GM12892 (cell line): ENCODE results near the gene APCDD1.

Experiments
- POLR2A ChIP-seq: IDR thresholded peaks from 2 replicates; pipeline ENCODE4 v1.6.1; 2011; ENCODE audit warnings: low read depth, low read length, control low read depth
- POLR2AphosphoS5 ChIP-seq: IDR thresholded peaks from 2 replicates; pipeline ENCODE4 v1.6.1; 2011; ENCODE audit warnings: low read depth, low read length, control low read depth

- TF ChIP-seq POLR2A (no peak), POLR2AphosphoS5 (no peak)
These were observed 36.8 kb upstream of the APCDD1 start for GRCh38 chr18:10417664-10418063.
